Measurements from ENCODE around the gene RBM15.

RBM15 gene

GRCh38 chr1:110344152-110344551, 5.0 kb downstream of the RBM15 start:
- Histone ChIP-seq H3K9me3 (ENCODE audit: insufficient read depth, low read length) (no peaks in the 10 kb centered on the region), H3K27me3 (ENCODE audit: insufficient read depth, insufficient read length) (no peaks in the 10 kb centered on the region), H3K4me3 (ENCODE audit: insufficient read length, low read depth) (peak overlapping the region; percentile 12), H3K9ac (ENCODE audit: insufficient read length, low read depth) (no peak overlapping the region), H3K4me1 (ENCODE audit: insufficient read depth, insufficient read length) (peaks cover 12% of the 10 kb centered on the region), H3K36me3 (ENCODE audit: insufficient read depth, insufficient read length, low read length) (peaks cover 71% of the 10 kb centered on the region)
- DNase-seq (ENCODE audit: low read depth, low spot score), result no peak
- no peak for TF ChIP-seq ZNF274 (IDR thresholded peaks at IDR 0.05; ENCODE audit: low read depth, low read length)
- TF ChIP-seq YY1 (IDR thresholded peaks at IDR 0.05; ENCODE audit: insufficient read depth, insufficient read length), result no peak
- no peak for TF ChIP-seq SUZ12 (IDR thresholded peaks at IDR 0.05; ENCODE audit: extremely low read depth, insufficient read depth, insufficient read length)

DNA sequence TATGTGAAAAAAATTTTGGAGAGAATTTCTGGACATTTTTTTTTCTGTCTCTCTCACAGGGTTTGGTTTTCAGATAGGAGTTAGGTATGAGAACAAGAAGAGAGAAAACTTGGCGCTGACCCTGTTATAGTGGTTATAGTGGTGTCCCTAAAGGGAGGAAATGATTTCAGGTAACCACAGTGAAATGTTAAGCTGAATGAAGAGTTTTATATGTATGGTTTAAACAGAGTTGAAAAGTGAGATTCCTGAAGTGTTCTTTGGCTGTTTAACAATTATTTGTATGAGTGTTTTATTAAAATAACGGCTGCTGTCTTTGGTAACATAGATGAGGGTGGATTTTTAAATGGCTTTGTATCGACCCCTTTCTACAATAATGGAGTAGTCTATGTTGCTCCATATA, 6.3 kb downstream of the RBM15 start:
- TF ChIP-seq YY1 (IDR thresholded peaks at IDR 0.05; ENCODE audit: insufficient read depth, insufficient read length) (no peak), SUZ12 (IDR thresholded peaks at IDR 0.05; ENCODE audit: extremely low read depth, insufficient read depth, insufficient read length) (no peak), ZNF274 (IDR thresholded peaks at IDR 0.05; ENCODE audit: low read depth, low read length) (no peak)
- Histone ChIP-seq H3K4me1 (ENCODE audit: insufficient read depth, insufficient read length) (peaks cover 13% of the 10 kb centered on the region), H3K36me3 (ENCODE audit: insufficient read depth, insufficient read length, low read length) (peaks cover 69% of the 10 kb centered on the region), H3K9ac (ENCODE audit: insufficient read length, low read depth) (no peak overlapping the region), H3K4me3 (ENCODE audit: insufficient read length, low read depth) (no peak overlapping the region), H3K27me3 (ENCODE audit: insufficient read depth, insufficient read length) (no peaks in the 10 kb centered on the region), H3K9me3 (ENCODE audit: insufficient read depth, low read length) (no peaks in the 10 kb centered on the region)
- no peak for DNase-seq (ENCODE audit: low read depth, low spot score)

DNA sequence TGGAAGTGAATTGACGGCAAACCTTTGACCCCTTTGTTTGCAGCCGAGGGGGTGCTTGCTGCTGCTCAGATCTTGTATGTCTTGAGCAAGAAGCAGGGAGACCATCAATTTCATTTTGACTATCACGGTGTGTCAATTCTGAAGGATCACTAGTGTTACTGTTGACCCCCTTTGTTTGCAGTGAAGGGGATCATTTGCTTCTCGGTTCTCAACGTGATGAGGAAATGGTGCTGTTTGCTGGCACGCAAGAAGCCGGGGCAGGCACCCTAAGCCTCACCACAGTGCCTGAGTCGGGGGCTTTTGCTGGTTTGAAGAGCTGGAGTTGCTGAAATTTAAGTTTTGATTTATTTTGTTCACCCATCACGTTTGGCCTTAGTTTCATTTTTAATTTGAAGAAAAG, 7.5 kb downstream of the RBM15 start:
- no peak for TF ChIP-seq ZNF274 (IDR thresholded peaks at IDR 0.05; ENCODE audit: low read depth, low read length)
- Histone ChIP-seq H3K4me1 (ENCODE audit: insufficient read depth, insufficient read length) (peaks cover 5% of the 10 kb centered on the region), H3K27me3 (ENCODE audit: insufficient read depth, insufficient read length) (no peaks in the 10 kb centered on the region), H3K9ac (ENCODE audit: insufficient read length, low read depth) (no peak overlapping the region), H3K9me3 (ENCODE audit: insufficient read depth, low read length) (no peaks in the 10 kb centered on the region), H3K4me3 (ENCODE audit: insufficient read length, low read depth) (no peak overlapping the region), H3K36me3 (ENCODE audit: insufficient read depth, insufficient read length, low read length) (peaks cover 67% of the 10 kb centered on the region)
- DNase-seq (ENCODE audit: low read depth, low spot score), result no peak

DNA sequence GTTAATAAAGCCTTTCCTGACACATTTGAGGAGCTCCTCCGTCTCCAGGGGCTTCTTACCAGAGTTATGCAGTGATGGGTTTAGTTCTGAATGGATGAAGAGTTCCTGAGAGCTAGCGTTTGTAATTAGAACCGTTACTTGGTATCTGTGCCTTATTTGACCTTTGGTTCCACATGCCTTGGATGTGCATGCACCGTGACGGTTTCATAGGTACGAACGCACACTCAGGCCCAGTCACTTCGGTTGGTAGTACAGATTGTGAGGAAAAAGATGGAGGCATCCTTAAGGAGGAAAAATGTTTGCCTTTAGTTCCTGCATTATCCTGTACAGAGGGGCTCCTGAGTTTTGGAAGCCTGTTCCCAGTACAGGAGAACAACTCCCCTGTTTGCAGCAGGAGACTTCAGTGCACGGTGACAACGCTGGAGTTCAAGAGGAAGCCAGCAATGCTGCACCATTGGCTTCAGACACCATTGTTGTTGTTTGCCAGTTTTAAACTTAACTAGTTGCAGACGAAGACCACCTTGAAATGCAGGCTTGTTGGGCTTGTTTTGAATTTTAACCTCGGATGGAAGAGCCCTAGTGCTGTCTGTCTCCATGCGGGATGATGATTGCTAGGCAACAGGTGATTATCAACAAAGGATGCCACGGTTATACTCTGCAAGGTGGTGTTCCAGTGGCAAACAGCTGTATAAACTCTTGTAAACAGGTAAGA, 8.2 kb downstream of the RBM15 start:
- no peak overlapping the region for H3K4me3 ChIP-seq (ENCODE audit: insufficient read length, low read depth)
- no peaks in the 10 kb centered on the region for H3K27me3 ChIP-seq (ENCODE audit: insufficient read depth, insufficient read length)
- no peak for DNase-seq (ENCODE audit: low read depth, low spot score)
- peaks cover 61% of the 10 kb centered on the region for H3K36me3 ChIP-seq (ENCODE audit: insufficient read depth, insufficient read length, low read length)
- peaks cover 5% of the 10 kb centered on the region for H3K4me1 ChIP-seq (ENCODE audit: insufficient read depth, insufficient read length)
- no peaks in the 10 kb centered on the region for H3K9me3 ChIP-seq (ENCODE audit: insufficient read depth, low read length)
- no peak overlapping the region for H3K9ac ChIP-seq (ENCODE audit: insufficient read length, low read depth)
- TF ChIP-seq YY1 (IDR thresholded peaks at IDR 0.05; ENCODE audit: insufficient read depth, insufficient read length) (no peak), ZNF274 (IDR thresholded peaks at IDR 0.05; ENCODE audit: low read depth, low read length) (no peak), SUZ12 (IDR thresholded peaks at IDR 0.05; ENCODE audit: extremely low read depth, insufficient read depth, insufficient read length) (no peak)

- TF ChIP-seq SUZ12 (IDR thresholded peaks at IDR 0.05; ENCODE audit: extremely low read depth, insufficient read depth, insufficient read length) (no peak), YY1 (IDR thresholded peaks at IDR 0.05; ENCODE audit: insufficient read depth, insufficient read length) (no peak), ZNF274 (IDR thresholded peaks at IDR 0.05; ENCODE audit: low read depth, low read length) (no peak)
- Histone ChIP-seq H3K27me3 (ENCODE audit: insufficient read depth, insufficient read length) (no peaks in the 10 kb centered on the region), H3K9me3 (ENCODE audit: insufficient read depth, low read length) (no peaks in the 10 kb centered on the region), H3K4me3 (ENCODE audit: insufficient read length, low read depth) (no peak overlapping the region), H3K9ac (ENCODE audit: insufficient read length, low read depth) (no peak overlapping the region), H3K4me1 (ENCODE audit: insufficient read depth, insufficient read length) (peaks cover 5% of the 10 kb centered on the region), H3K36me3 (ENCODE audit: insufficient read depth, insufficient read length, low read length) (peaks cover 57% of the 10 kb centered on the region)
- no peak for DNase-seq (ENCODE audit: low read depth, low spot score)
These were observed 8.9 kb downstream of the RBM15 start for GRCh38 chr1:110348050-110348449.

DNA sequence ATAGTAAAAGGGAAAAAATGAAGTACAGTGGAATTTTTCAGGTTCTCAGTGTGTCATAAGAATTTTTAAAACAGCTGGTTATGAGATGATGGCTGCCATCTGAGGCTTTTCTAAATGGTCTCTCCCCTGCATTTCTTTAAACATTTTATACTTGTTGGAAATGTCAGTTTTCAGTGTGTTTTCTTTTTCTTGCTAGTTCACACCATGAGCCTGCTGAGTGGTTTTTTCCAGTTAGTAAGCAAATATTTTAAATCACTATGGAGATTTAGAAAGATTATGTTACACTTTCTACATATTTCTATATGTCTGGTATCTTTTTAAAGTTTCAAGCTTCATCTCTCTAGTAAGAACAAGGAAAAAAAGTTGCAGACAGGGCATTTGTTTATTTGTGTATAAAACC, 9.6 kb downstream of the RBM15 start:
- H3K9me3 ChIP-seq (ENCODE audit: insufficient read depth, low read length), result no peaks in the 10 kb centered on the region
- peaks cover 5% of the 10 kb centered on the region for H3K4me1 ChIP-seq (ENCODE audit: insufficient read depth, insufficient read length)
- no peak overlapping the region for H3K4me3 ChIP-seq (ENCODE audit: insufficient read length, low read depth)
- TF ChIP-seq YY1 (IDR thresholded peaks at IDR 0.05; ENCODE audit: insufficient read depth, insufficient read length), result no peak
- no peak for TF ChIP-seq SUZ12 (IDR thresholded peaks at IDR 0.05; ENCODE audit: extremely low read depth, insufficient read depth, insufficient read length)
- no peak for TF ChIP-seq ZNF274 (IDR thresholded peaks at IDR 0.05; ENCODE audit: low read depth, low read length)
- no peaks in the 10 kb centered on the region for H3K27me3 ChIP-seq (ENCODE audit: insufficient read depth, insufficient read length)
- no peak overlapping the region for H3K9ac ChIP-seq (ENCODE audit: insufficient read length, low read depth)
- peaks cover 57% of the 10 kb centered on the region for H3K36me3 ChIP-seq (ENCODE audit: insufficient read depth, insufficient read length, low read length)
- no peak for DNase-seq (ENCODE audit: low read depth, low spot score)

DNA sequence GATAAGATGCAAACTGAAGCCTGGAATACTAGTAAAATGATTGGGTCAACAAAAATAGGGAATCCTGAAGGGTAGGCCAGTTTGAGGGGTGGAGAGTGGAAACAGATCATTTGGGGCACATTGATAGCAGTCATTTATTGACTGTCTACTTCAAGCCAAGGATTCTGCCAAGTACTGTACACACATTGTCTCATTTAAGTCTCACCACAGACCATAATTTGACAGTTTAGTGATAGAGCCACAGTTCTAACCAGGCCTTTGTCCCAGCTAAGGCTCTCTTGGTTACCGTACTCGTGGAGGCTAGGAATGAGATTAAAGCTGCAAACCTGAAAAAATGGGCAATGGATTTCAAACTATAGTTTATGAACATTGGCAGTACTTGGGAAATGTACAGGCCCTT, 11.2 kb downstream of the RBM15 start:
- H3K4me3 ChIP-seq (ENCODE audit: insufficient read length, low read depth), result no peak overlapping the region
- H3K9ac ChIP-seq (ENCODE audit: insufficient read length, low read depth), result no peak overlapping the region
- peaks cover 5% of the 10 kb centered on the region for H3K4me1 ChIP-seq (ENCODE audit: insufficient read depth, insufficient read length)
- peaks cover 52% of the 10 kb centered on the region for H3K36me3 ChIP-seq (ENCODE audit: insufficient read depth, insufficient read length, low read length)
- H3K27me3 ChIP-seq (ENCODE audit: insufficient read depth, insufficient read length), result no peaks in the 10 kb centered on the region
- H3K9me3 ChIP-seq (ENCODE audit: insufficient read depth, low read length), result no peaks in the 10 kb centered on the region
- no peak for DNase-seq (ENCODE audit: low read depth, low spot score)
- TF ChIP-seq SUZ12 (IDR thresholded peaks at IDR 0.05; ENCODE audit: extremely low read depth, insufficient read depth, insufficient read length) (no peak), ZNF274 (IDR thresholded peaks at IDR 0.05; ENCODE audit: low read depth, low read length) (no peak), YY1 (IDR thresholded peaks at IDR 0.05; ENCODE audit: insufficient read depth, insufficient read length) (no peak)
